CD4-positive, alpha-beta T cell (primary cell): ENCODE data around the gene ZBTB43. TPM values are rescaled to one million over a fixed set of nuclear protein-coding genes. Genes with fewer than 3 reads are reported as not detected.

Experiments used
- ATAC-seq: fragments of 200-7000 bp; cut with Tn5 transposase; one replicate; pipeline ENCODE4 v1.10.0; 2022; ENCODE audit warnings: mild to moderate bottlenecking; ENCODE audit not compliant: poor library complexity
- CTCF ChIA-PET: fragments of 350-600 bp; sonication (Branson Sonifier 250); formaldehyde crosslinking; loops from one replicate; lab custom pipeline; 2021; ENCODE audit warnings: antibody characterized with exemption, inconsistent platforms; lab: Charles Lee
- POLR2A ChIA-PET: fragments of 350-600 bp; sonication (Branson Sonifier 250); formaldehyde crosslinking; loops from one replicate; lab custom pipeline; 2021; ENCODE audit warnings: antibody characterized with exemption, inconsistent platforms; lab: Charles Lee
- DNase-seq, 14 experiments: peaks; one replicate each; pipeline ENCODE4 v3.0.0-alpha.2; 2013 to 2020; ENCODE audit warnings: mixed read lengths in 2 of 14
- H3K27ac ChIP-seq, 2 donors: one replicate each; pipeline versions ENCODE4 v1.5.1 to v1.7.0; 2013; ENCODE audit warnings: low read length in 2 of 2, low read depth in 1 of 2, mild to moderate bottlenecking in 1 of 2
- H3K27me3 ChIP-seq, 2 experiments: 1 replicate in 1 of 2; 2 replicates in 1 of 2; pipeline versions ENCODE4 v1.6.1 to v1.7.0; 2013; ENCODE audit warnings: low read length in 2 of 2, control low read depth in 1 of 2, mild to moderate bottlenecking in 1 of 2, moderate library complexity in 1 of 2; ENCODE audit not compliant: insufficient read depth in 2 of 2, control insufficient read depth in 1 of 2
- H3K36me3 ChIP-seq: one replicate; pipeline ENCODE4 v1.6.1; 2013; ENCODE audit warnings: low read length, control low read depth; ENCODE audit not compliant: insufficient read depth
- H3K4me1 ChIP-seq: one replicate; pipeline ENCODE4 v1.6.1; 2013; ENCODE audit warnings: low read length, control low read depth; ENCODE audit not compliant: insufficient read depth
- H3K4me3 ChIP-seq: one replicate; pipeline ENCODE4 v1.5.1; 2013; ENCODE audit warnings: mild to moderate bottlenecking, low read length, moderate library complexity
- H3K9me3 ChIP-seq, 2 experiments: 1 replicate in 1 of 2; 2 replicates in 1 of 2; pipeline versions ENCODE4 v1.6.1 to v1.7.0; 2013; ENCODE audit warnings: low read length in 2 of 2, mild to moderate bottlenecking in 2 of 2, control low read depth in 1 of 2, moderate library complexity in 1 of 2; ENCODE audit not compliant: control insufficient read depth in 1 of 2, insufficient read depth in 1 of 2
- H3K27ac Mint-ChIP-seq: one replicate; pipeline ENCODE4 v1.8.0; 2020; ENCODE audit warnings: mixed read lengths
- H3K27me3 Mint-ChIP-seq: one replicate; pipeline ENCODE4 v1.8.0; 2021; ENCODE audit warnings: mixed read lengths
- H3K36me3 Mint-ChIP-seq: one replicate; pipeline ENCODE4 v1.8.0; 2021; ENCODE audit warnings: low read depth, mixed read lengths
- H3K4me1 Mint-ChIP-seq: one replicate; pipeline ENCODE4 v1.8.0; 2021; ENCODE audit warnings: low read depth, mixed read lengths
- H3K4me3 Mint-ChIP-seq: one replicate; pipeline ENCODE4 v1.8.0; 2020; ENCODE audit warnings: mild to moderate bottlenecking, mixed read lengths
- H3K9me3 Mint-ChIP-seq: one replicate; pipeline ENCODE4 v1.8.0; 2020; ENCODE audit warnings: mixed read lengths
- intact Hi-C, 2 experiments: fragments of 100-400 bp; cut with DNase I in 1 of 2; cut with micrococcal nuclease in 1 of 2; formaldehyde crosslinking; loops; one replicate each; pipeline versions ENCODE4 v1.15.1 to v1.9.0; 2023 to 2025; cut with DNase I, micrococcal nuclease
- total RNA-seq, 174 experiments: library from RNA in 2 of 174; stranded (reverse) in 2 of 174; gene quantifications; one replicate each; pipeline ENCODE4 v1.2.3 and lab custom pipeline; 2021 to 2026
- TF ChIP-seq, protein P1 (sequence below): fragments of 200-600 bp; IDR thresholded peaks from one replicate; pipeline ENCODE4 v1.8.0; 2022; ENCODE audit warnings: antibody characterized with exemption, mild to moderate bottlenecking

Gene ZBTB43
- total RNA-seq, 2 experiments from 2014 or later: 47.7 to 50.8 TPM

DNA sequence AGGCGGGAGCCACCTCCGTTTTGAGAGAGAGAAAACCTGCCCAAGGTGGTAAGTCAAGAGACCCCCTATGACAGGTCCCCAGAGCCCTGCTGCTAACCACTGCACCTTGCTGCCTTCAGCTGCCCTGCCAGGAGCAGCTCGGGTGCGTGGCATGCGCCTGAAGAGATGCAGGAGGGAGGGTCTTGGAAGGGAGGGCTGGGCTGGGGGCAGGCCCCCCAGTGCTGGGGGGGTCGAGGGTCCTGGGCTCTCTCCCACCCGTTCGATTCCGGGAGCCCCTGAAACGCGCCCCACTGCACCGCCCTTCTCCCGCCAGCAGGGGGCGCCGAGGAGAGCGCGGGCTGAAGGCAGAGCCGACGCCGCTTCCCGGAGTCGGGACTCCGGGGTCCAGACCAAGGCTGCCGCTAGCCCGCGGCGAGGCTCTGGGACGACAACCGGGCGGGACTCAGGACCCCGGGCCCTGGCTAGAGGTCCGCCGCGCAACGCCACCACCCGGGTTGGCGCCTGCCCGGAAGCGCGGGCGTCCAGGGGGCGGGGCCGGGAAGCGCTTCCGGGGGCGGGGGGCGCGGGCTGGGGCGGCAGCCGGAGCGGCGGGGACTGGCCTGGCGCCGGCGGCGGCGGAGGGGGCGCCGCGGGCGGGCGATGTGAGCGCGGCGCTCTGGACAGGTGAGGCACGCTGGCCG is 55.4 kb downstream of the ZBTB43 start, which contains the start of gene ZBTB34:
TSS of gene ZBTB34 (plus strand) at position 563 of the 680 bp plus-strand sequence. CDS start 18,761 bp downstream, outside the sequence.
- TF ChIP-seq, protein P1, sequence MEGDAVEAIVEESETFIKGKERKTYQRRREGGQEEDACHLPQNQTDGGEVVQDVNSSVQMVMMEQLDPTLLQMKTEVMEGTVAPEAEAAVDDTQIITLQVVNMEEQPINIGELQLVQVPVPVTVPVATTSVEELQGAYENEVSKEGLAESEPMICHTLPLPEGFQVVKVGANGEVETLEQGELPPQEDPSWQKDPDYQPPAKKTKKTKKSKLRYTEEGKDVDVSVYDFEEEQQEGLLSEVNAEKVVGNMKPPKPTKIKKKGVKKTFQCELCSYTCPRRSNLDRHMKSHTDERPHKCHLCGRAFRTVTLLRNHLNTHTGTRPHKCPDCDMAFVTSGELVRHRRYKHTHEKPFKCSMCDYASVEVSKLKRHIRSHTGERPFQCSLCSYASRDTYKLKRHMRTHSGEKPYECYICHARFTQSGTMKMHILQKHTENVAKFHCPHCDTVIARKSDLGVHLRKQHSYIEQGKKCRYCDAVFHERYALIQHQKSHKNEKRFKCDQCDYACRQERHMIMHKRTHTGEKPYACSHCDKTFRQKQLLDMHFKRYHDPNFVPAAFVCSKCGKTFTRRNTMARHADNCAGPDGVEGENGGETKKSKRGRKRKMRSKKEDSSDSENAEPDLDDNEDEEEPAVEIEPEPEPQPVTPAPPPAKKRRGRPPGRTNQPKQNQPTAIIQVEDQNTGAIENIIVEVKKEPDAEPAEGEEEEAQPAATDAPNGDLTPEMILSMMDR: peak; percentile 100
- Mint-ChIP-seq H3K27ac (peak within 1 kb of the TSS; percentile 74), H3K4me3 (peak within 1 kb of the TSS; percentile 95), H3K36me3 (peaks cover 12% of the 10 kb centered on the region), H3K27me3 (peaks cover 9% of the 10 kb centered on the region), H3K4me1 (peaks cover 31% of the 10 kb centered on the region), H3K9me3 (no peaks in the 10 kb centered on the region)
- H3K27ac ChIP-seq: peak within 1 kb of the TSS in 1 of 2 donors; percentile 22
- CTCF ChIA-PET: interaction anchor here (0.7 to 1.6 kb wide), 6 partner anchors 11 to 81 kb away, joined by 3 to 4 read pairs (median 3); no protein-coding TSS in a partner anchor
- no peaks in the 10 kb centered on the region for H3K36me3 ChIP-seq
- peaks cover 26% of the 10 kb centered on the region for H3K4me1 ChIP-seq
- intact Hi-C loops: loop anchor here in 1 of 2 experiments (2.0 to 5.0 kb wide), 3 partner anchors 55 to 138 kb away; partner anchors contain the start of genes RALGPS1 and ZBTB43
- POLR2A ChIA-PET: interaction anchor here (2.1 kb wide), 1 partner anchor 54 kb away, joined by 6 read pairs; the partner anchor contains the start of gene RALGPS1
- no peaks in the 10 kb centered on the region for H3K9me3 ChIP-seq
- peaks cover 0 to 3% of the 10 kb centered on the region in 2 experiments for H3K27me3 ChIP-seq
- DNase-seq (peak; percentile 53 to 85 (median 72)), ATAC-seq (peak; percentile 84)
- peak within 1 kb of the TSS; percentile 74 for H3K4me3 ChIP-seq

DNA sequence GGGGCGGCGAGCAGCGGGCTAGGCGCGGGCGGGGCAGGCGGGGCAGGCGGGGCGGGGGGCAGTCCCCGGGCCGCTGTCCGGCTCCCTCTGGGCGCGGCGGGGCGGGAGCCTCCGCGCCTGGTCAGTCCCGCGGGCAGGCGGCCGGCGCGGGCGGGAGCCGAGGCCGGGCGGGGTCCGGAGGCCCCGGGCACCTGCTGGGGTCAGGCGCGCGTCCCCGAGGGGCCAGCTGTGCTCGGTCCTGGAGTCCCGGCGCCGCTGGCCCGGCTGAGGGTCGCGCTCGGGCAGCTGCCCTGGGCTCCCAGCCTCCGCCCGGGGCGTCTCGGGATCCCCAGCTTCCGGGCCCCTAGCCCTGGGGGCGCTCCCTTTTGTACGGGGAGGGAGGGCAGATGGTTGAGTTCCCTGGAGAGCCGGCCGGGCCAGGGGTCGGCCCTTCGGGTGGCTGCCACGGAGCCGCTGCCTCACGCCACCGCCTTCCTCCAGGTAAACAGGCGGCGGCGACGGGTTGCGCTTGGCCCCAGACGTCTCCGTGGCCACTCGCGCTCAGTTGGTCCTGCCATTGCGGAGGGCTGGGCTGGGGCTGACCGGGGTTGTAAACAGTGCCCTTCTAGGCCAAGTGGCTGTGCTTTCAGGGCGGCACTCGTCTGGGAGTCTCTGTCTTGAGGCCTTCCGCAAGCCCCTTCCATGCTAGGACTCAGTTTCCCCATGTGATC is 56.1 kb downstream of the ZBTB43 start:
- Histone ChIP-seq H3K9me3 (no peaks in the 10 kb centered on the region), H3K4me3 (peak overlapping the region; percentile 74), H3K27me3 (peaks cover 0 to 3% of the 10 kb centered on the region in 2 experiments), H3K36me3 (no peaks in the 10 kb centered on the region), H3K4me1 (peaks cover 26% of the 10 kb centered on the region), H3K27ac (no peak overlapping the region)
- Mint-ChIP-seq H3K36me3 (peaks cover 17% of the 10 kb centered on the region), H3K4me1 (peaks cover 31% of the 10 kb centered on the region), H3K27me3 (peaks cover 8% of the 10 kb centered on the region), H3K9me3 (no peaks in the 10 kb centered on the region), H3K4me3 (peak overlapping the region; percentile 95), H3K27ac (peak overlapping the region; percentile 69)
- TF ChIP-seq, protein P1: no peak
- DNase-seq: peak in 4 of 14 experiments; percentile 3 to 46 (median 23)
- peak; percentile 8 for ATAC-seq
- ChIA-PET POLR2A (interaction anchor here (2.1 kb wide), 1 partner anchor 54 kb away, joined by 6 read pairs; the partner anchor contains the start of gene RALGPS1), CTCF (interaction anchor here (1.4 kb wide), 1 partner anchor 15 kb away, joined by 3 read pairs; no protein-coding TSS in a partner anchor)
- intact Hi-C loops: loop anchor here in 1 of 2 experiments (2.0 to 5.0 kb wide), 3 partner anchors 54 to 139 kb away; partner anchors contain the start of genes RALGPS1 and ZBTB43

DNA sequence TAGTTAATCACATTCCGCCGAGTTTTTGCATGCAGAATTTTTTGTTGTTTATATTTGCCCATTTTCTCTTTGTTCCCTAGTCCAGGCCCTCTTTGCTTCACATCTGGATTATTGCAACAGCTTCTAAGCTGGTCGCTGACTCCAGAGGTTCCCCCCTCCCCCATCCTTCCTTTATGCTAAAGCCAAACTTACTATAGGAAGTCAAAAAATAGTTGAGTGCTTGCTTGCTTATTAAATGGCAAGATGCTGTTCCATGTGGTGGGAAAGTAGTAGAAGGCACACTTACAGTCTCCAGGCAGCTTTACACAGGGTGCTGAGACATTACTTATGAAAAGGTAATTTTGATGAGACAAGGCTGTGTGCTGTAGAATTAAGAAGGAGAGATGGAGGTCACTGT is 56.9 kb downstream of the ZBTB43 start:
- Mint-ChIP-seq H3K4me1 (peaks cover 33% of the 10 kb centered on the region), H3K4me3 (peak overlapping the region; percentile 95), H3K9me3 (no peaks in the 10 kb centered on the region), H3K27me3 (peaks cover 8% of the 10 kb centered on the region), H3K27ac (peak overlapping the region; percentile 69), H3K36me3 (peaks cover 25% of the 10 kb centered on the region)
- no peak overlapping the region for H3K27ac ChIP-seq
- intact Hi-C loops: loop anchor here in 1 of 2 experiments (2.0 to 5.0 kb wide), 3 partner anchors 53 to 139 kb away; partner anchors contain the start of genes RALGPS1 and ZBTB43
- ChIA-PET POLR2A (interaction anchor here (1.3 kb wide), 1 partner anchor 11 kb away, joined by 3 read pairs; no protein-coding TSS in a partner anchor), CTCF (no interaction called here)
- peak in 3 of 14 experiments; percentile 7 to 22 (median 11) for DNase-seq
- TF ChIP-seq, protein P1: no peak
- no peaks in the 10 kb centered on the region for H3K9me3 ChIP-seq
- peak overlapping the region; percentile 74 for H3K4me3 ChIP-seq
- no peak for ATAC-seq
- H3K36me3 ChIP-seq: no peaks in the 10 kb centered on the region
- no peaks in the 10 kb centered on the region for H3K27me3 ChIP-seq
- peaks cover 26% of the 10 kb centered on the region for H3K4me1 ChIP-seq
